TTC549 (cell line): ENCODE data around the gene ZNF354C.

Source experiments
- FAIRE-seq: peaks from 2 replicates; lab custom pipeline; 2012; peaks lifted over from hg19 to GRCh38; lab: Jason Lieb, UNC

ZNF354C gene

DNA sequence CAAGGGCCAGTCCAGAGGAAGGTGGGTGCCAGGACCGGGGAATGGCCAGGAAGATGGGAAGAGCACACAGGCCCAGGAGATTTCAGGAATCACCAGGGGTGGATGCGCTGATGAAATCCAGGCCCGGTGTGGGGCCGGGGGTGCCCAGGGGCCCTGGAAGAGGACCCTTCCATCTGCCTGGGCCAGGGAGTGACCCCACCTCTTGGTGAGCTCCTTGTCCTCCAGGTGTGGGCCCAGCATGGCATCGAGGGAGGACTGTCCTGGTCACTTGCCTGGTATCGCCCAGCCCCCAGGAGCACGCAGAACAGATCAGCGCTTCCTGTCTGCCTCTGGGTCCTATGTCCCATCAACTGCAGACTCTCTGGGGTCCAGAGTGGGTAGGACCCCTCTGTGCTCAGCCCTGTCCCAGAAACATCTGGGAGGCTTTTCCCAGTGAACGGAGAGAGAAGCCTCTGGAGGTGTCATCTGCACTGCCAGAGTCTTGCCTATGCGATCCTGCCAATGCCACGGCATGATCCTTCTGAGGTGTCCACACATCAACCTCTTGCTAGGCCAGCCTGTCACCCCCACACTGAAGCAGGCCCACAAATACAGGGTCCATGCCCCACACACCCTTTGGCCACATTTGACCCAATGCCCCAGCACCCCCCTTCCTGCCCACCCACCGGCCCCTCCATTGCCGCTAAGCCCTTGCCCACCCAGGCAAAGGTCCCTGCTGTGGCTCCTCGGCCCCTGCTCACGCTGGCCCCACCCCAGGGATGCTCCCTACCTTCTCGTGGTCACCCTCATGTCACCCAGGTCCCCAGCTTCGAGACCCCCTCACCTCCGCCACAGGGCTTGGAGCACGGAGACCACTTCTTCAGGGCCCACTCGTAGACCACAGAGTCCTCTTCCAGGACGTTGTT lies 67.2 kb downstream of the ZNF354C start:
- no peak for FAIRE-seq

DNA sequence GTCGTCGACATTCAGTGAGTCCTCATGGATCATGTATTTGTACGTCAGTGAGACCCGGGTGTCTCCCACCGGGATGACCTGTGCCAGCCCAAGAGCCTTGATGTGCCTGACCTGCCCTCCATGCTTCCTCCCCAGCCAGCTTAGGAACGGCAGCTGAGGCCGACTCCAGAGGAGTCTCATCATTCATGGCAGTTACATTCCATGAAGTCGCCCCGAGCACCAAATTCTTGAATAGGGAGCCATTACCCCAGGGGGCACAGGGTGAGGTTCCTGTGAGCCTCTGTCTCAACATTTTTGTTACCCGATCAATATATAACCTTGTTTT lies 67.8 kb downstream of the ZNF354C start:
- FAIRE-seq, result no peak

DNA sequence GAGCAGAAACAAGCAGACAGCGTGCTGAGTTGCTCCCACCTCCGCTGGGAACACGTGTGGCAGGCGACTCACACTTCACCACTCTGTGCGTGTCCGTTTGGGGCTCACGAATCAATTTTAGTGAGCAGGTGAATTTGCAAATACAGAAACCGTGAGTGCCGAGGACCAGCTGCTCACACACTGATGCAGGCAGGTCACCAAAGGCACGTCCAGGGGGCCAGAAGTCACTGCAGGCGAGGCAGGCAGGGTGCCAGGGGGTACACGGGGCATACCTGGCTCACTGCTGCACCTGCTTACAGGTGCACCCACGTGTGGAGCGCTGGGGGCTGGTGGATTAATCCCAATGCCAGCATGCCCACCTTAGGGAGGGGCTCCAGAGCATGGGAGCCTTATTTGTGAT lies 68.8 kb downstream of the ZNF354C start:
- FAIRE-seq, result no peak

DNA sequence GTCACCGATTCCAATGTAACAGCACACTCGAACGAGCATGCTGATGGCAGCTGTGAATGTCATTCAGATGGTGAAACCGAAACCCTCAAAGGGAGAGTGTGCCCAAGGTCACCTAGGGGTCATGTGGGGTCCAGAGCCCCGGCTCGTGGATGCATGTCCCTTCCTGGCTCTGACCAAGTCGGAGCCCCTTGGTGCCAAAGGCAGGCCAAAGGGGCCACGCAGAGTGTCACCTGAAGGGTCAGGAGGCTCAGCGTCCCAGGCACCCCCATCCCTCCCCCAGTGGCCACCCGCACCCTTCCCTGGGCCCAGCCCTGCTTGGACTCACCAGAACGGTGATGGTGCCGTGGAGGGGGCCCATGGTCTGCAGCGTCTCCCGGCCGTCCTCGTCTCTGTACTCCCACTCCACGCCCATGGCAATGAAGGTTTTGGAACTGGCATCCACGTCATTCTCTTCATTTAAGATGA lies 69.5 kb downstream of the ZNF354C start:
- FAIRE-seq, result no peak

DNA sequence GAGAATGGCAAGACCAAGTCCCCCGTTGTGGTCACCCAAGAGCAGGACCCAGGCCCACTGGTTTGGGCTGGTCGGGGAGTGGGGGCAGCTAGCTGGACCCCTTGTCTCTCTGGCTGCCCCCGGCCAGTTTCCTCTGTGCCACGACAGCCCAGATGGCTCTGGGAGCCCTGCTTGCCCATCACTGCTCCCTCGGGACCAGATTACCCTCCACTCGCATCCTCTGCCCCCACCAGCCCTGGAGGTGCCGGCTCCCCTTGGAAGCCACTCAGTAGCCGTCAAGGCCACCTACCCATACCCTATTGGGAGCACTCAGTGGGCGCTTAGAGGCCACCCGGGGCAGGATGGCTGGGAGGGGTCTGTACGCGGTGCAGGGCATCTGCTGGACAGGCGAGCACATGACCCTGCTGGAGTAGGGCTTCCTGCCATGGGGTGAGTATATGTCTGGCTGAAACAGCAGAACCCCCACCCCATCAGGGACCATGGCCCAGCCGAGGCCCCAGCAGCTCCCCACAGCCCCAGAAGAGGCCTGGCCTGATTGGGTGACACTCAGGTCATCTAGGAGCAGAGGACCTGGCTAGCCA lies 70.0 kb downstream of the ZNF354C start:
- no peak for FAIRE-seq

DNA sequence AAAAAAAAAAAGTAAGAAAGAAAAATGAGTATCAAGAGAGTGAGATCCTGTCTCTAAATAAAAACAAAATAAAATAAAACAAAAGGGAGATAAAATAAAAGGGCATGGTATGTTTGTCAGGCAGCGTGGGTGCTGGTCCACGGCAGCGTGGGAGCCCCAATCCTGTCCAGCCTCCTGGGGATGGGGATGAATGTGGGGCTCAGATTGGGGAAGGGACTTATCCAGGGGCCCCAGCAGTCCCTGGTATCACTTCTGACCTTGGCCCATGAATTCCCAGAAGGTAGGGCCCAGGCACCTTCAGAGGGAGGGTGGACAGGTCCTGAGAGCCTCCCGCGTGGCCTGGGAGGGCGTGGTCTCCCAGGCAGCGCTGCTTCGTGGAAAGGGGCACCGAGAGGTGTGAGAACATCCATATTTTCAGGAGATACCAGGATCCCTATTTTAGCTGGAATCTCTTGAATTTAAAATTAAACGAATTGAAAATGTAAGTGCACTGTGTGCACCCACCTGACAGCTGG lies 71.2 kb downstream of the ZNF354C start:
- no peak for FAIRE-seq

DNA sequence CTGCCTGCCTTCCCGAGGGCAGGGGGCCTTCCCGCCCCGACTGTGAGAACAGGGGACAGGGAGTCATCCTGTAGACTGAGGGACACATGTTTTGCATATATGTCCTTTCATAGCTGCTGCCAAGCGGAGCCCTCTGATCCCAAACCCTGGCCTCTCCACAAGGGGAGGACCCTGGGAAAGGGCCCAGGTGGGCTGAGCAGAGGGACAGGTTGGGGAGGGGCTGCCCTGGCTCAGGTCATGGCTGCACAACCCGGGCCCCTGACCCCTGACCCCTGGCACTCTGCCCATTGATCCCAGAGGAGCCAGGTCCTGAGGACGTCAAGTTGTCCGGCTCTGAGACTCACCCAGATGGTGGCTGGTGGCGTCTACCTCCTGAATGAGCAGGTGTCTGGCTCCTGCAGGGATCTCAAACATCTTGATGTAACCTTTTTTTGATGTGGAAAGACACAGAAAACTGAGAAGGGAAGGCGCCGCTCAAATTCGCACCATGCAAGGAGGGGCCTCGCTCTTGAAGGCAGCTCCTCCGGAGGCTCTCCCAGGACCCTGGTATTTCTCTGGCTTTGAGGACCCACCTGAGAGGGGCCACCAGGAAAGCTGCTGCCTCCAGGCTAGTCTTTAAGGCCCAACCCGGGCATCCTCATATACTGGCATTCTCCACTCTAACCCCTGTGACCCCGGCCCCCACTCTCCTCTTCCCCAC lies 71.9 kb downstream of the ZNF354C start:
- FAIRE-seq, result no peak

DNA sequence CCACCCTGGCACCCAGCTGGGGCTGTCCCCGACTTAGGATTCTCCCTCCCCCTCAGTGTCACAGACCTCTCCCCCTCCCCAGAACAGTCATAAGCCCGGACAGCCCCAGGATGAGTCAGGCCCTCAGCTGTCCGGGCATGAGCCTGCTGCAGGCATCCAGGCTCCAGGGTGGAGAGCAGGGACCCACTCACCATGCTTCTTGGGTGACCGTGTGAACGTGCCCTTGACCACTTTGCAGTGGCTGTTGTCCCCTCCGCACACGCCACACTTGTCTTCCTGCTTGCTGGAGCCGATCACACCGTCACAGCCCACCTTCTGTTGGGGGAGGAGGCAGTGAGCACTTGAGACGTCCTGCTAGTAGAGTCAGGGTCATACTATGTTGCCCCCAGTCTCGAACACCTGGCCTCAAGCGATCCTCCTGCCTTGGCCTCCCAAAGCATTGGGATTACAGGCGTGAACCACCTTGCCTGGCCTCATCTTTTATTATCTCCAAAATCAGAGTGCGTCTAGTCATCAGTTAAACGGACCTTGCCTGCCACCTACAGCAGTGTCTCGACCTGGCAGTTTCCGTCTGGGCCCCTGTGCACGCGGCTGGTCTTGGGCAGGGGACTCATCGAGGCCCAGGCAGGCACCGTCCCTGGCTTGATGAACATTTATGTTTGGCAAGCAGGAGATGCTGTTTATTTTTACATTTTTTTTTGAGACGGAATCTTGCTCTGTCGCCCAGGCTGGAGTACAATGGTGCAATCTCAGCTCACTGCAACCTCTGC lies 72.6 kb downstream of the ZNF354C start:
- FAIRE-seq, result no peak
